Smooth muscle cell of the brain vasculature (primary cell): ENCODE data around the gene PAK6.

Experiments used
- DNase-seq: peaks from one replicate; pipeline ENCODE4 v3.0.0-alpha.2; 2012; ENCODE audit warnings: low read depth, low spot score

Gene PAK6

DNA sequence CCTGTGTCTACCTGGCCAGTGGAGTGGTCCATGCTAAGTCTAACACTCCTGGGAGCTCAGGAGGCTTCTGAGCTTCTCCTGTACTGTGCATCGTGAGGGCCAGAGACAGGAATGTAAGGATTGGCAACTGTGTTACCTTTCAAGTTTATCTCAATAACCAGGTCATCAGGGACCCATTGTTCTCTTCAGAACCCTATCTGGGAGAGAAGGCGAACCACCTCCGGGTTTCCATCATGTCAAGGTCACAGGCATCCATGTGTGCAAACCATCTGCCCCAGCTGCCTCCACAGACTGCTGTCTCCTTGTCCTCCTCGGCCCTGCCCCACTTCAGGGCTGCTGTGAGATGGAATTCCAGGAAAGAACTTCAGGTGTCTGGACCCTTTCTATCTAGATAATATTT lies 38.1 kb downstream of the PAK6 start:
- DNase-seq = no peak

DNA sequence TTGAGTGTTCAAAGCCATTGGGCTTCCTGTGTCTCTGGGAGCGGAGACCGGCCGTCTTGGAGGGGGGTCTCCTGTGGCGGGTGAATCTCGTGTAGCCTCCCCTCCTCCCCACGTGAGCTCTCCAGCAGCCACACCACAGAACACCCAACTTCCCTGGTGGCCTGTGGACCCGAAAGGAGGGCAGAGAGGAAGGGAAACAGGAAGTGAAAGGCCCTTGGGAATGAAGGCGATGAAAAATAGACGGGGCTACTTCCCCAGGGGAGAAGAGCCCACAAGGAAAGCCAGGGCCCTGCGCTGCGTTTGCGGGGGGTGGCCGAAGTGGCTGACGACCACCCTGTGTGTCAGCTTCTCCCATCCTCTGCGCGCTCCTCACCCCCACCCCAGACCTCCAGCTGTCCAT lies 38.6 kb downstream of the PAK6 start:
- no peak for DNase-seq

DNA sequence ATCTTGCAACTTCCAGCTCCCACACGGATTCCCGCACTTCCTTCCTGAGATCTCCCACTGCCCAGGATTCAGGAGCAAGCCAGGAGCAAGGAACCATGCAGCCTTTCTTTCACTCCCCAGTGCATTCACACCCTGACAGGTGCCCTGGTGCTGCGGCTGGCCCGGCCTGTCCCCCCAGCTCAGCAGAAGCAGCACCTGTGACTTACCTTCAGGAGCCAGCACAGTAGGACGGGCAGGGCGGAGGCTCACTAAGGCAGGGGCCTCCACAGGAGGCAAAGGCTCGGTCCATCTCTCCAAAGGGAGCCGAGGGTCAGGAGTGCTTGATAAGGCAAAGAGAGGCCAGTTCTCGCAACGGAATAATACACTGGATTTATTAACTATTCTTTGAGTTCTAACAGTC lies 39.2 kb downstream of the PAK6 start:
- no peak for DNase-seq

DNA sequence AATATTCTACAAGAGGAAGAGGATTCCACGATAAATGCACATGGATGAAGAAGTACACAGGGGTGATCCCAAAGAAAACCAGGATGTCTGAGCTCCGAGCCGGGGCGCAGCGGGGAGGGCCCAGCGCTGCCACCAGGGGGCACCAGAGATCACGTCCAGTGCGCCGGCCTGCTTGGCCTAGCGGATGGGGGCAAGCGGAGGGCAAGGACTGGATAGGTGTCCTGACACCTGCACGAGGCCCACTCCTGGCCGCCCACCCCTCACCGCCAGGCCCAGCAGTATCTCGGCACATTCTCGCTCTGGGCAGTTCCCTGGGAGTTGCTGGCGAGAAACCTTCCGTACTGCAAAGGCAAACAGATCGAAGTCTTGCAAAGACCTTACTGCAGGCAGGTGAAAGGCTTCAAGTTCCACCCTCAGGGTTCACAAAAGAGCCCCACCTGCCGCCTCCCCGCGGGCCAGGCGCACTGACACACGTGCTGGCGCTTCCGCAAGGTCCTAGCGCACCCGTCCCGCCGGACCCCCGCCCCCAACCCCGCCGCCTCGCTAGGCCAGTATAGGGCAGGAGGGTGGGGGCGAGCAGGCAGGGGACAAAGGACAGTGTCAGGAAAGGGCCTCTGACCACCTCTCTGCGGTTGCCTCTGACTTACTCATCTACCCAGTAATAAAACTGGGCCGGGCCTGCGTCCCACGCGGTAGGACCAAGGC lies 40.7 kb downstream of the PAK6 start:
- DNase-seq = no peak

DNA sequence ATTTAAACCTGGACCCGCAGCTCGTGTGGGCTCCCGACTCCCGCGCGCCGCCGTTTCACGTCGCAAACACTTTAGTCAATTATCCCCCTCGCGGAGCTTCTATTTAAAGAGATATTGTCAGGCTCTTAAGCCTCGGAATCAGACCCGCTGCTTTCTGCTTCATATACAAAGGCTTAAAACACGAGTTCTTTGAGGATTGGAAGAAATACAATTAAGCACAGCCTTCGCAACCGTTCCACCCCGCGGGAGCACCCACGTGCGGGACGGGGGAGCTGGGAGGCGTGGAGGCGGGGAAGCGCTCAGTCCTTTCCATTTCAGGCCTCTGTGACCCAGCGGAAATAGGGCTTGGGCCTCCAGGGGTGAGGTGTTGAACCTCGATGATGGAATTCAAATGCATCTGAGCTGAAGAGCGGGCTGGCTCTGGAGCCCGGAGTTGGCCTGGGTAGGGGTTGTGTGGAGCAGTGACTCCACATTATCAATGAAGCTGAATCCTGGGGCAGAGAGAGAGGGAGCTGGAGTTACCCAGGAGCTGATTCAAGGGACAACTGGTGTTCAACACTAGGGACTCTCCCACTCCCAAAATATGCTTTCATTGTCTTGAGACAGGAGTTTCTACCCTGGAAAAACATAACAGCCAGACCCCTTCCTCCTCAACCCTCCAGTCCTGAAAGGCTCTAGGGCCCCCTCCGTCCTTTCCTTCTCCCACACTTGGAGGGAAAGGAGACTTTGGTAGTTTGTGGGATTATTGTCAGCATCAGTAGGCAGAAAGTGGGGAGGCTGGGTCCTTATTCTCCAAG lies 41.6 kb downstream of the PAK6 start:
- DNase-seq = no peak

DNA sequence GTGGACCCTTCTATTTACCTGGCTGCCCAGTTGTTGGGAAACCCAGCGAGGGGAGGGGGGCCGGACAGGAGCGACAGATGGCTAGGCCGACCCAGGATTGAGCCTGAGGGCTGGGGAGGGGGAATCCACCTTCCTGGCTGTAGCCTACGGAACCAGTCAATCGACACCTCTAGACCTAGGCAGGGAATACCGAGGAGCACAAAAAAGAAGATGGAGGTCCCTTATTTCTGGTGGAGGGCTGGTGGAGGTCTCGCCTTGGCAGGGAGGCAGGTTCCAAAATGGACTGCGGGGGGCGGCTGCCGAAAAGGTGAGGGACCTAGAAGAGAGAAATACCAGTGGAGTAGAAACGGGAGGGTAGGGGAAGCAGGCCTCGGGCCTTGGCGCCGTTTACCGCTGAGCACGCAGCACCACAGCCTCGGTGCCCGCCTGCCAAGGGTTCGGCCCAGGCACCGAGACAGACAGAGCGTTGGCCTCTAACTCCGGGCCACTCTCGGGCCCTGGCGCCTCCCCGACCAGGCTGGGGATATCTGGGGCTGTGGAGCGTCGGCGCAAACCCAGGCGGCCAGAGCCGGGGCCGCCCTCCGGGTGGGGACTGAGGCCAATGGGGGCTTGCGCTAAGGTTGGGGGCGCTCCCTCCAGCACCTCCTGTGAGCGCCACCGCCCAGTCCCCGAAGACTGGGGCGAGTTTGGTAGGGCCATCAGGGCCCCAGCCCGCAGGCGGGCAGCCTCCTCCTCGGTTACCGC lies 42.4 kb downstream of the PAK6 start:
- DNase-seq = no peak

DNA sequence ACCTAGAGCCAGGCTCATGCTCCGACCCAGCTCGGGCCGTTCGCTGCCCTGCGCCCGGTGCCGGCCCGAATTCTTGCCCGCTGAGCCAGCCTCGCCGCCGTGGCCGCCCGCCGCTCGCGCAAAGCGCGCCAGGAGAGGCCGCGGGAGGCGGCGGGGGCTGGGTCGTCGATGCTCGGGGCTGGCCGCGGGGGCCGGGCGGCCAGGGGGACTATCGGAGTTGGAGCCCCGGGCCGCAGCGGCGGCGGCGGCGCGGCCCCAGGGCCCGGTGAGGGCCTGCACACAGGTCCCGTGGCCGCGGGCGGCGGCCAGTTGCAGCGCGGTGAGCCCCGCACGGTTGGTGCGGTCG lies 42.9 kb downstream of the PAK6 start:
- no peak for DNase-seq

DNA sequence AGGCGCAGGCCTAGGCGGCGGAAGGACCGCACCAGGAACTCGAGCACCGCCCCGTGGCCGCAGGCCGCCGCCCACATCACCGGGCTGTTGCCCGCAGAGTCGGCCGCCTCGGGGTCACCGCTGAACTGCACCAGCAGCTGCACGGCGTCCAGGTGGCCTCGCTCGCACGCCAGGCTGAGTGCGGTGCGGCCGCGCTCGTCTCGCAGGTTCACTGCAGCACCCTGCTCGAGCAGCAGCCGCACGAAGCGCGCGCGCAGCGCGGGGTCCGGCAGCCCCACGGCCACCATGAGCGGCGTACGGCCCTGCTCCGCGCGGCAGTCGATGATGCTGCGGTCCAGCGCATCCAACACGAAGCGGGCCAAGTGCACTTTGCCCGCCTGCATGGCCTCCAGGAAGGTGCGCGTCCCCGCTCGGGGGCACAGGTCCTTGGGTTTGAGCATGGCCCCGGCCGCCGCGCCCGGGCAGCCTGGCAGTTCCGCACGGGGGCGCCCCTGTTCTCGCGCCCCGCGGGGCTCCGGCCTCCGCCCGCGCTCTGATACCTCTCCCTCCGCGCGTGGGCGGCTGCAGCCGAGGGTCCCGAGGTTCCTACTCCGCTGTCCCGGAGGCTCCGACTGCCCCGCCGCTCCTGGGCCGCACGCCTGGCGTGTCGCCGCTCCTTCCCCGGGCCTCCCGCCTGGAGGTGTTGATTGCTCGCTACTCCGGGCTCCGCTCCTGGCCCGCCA lies 43.4 kb downstream of the PAK6 start:
- no peak for DNase-seq

DNA sequence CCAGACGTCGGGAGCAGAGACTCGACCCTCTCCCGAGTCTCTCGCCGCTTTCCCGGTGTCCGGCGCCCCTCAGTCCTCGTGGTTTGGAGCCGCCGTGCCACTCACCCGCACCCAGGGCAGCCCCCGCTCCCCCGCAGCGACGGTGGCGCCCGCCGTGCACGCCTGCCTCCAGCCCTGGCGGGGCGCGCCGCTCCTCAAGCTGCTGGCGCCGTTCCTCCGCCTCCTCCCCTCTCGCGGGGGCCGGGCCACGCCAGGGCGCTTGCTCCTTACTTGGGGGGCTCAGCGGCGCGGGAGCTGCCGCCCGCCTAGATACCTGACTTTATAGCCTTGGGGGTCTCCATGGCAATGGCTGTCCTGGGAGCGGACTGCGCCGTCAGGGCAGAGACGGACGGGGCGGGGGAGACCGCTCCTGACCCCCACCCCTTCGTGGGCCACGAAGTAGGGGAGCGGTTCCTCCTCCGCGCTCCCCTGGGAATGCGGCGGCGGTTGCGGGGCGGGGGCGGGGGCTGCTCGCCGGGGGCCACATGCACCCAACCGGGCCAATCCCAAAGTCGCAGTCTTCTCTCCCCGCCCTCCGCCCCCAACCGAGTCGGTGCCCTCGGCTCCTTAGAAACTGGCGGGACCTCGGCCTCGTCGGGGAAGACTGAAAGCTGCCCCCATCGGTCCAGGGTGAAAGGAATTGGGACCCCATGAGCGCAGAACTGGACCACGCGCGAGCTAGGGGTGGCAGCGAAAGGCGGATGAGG lies 44.2 kb downstream of the PAK6 start, which contains the start of gene ANKRD63:
Gene ANKRD63, minus strand, starts transcription at position 196 of the 746 bp plus-strand sequence. CDS start 478 bp downstream, outside the sequence.
- no peak for DNase-seq

DNA sequence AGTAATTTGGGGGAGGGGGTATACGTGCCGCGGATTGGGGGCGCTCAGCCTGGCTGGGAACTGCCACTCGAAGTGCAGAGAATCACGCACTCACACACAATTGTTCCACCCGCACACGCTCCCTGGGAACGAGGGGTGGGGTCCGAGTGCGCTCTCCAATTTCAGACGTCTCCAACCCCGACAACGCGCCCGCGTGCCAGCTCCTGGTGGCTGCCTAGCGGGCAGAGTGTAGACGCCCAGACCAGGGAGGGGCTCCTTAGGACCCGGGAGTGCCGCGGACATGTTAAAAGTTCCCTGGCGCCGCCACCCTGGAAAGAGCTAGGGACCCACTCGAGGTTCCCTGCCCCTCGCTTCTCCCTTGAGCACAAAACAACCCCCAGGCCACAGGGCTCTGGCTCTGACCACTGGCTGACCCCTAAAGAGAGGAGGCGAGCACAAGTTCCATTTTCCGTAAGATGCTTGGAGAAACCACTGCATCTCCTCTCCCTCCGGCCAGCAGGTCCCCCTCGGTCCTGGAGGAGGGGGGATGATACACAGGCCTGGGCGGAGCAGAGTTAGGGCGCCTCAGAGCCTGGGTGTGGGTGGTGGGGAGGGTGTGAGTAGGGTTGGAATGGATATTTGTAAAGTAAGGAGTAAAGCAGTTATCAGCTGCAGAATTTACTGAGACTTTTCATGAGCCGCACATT lies 44.9 kb downstream of the PAK6 start:
- DNase-seq = no peak

DNA sequence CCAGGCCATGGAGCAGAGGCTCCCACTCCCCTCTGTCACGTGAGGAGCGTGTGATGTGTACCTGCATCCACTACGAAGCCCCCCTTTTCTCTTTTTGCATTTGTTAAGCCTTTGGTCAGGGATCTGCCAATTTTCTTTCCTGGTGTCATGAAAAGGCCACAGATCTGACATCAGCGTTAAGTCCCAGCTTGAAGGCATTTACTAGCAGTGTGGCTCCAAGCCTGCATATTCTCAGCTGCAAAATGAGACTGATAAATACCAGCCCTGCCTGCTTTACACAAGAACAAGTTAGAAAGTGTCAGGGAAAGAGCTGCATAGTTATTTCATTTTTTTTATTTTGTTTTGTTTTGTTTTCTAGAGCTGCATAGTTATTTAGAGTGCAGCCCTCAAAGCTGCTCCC lies 46.3 kb downstream of the PAK6 start:
- no peak for DNase-seq

DNA sequence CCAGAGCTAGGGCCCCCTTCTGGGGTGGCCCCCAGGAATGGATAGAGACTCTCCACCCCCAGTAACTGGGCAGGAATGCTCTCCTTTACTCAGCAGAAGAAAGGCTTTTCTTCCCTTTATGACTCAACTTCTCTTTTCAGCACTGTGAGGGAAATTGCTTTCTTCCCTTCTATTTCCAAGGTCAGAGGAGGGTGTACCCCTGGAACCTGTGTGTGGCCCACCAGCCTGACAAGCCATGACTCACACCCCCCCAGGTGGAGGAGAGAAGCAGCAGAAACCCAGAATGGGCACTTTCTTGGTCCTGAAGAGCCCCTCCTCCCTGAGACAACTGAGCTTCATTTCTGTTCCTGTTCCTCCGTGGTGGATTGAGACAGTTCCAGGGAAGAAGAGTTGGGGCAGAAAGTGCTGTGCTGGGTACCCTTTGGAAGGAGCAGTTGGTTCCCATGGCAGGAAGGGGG lies 46.7 kb downstream of the PAK6 start:
- no peak for DNase-seq

DNA sequence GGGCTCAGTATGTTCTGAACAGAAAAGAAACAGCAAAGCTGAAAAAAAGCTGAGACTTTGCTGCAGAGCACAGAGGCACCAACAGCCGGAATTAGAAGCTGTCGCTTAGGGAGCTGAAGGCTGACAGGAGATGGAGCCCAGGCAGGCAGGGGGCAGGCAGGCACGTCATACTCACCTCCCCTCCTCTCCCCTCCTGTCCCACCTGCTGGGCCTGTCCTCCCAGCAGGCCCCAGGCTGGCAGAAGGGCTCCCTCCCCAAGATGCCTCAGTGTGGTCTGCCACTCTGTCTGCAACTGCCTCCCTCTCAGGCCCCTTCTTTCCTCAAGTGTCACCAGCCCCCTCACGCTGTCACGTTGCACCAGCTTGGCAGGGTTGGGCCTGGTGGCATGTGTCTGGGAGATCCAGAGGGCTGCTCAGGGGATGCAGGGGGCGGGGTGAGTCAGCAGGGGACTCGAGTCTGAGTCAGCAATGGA lies 47.2 kb downstream of the PAK6 start:
- DNase-seq = no peak

DNA sequence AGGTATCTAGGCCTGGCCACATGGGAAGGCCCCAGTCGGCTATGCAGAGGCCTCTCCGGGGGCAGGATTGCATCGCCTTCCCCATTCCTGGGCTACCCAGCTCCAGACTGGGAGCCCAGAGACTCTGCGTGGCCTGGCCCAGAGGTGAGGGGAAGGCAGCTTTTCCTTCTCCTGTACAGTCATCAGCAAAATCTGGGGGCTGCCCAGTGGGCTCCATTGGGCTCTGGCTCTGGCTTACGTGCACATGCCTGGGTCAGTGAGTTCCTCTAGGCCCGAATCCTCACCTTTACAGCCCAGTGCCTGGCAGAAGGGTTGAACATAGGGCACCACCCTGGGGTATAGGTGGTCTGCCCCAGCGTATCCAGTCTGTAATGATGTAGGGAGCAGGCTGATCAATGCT lies 47.9 kb downstream of the PAK6 start:
- DNase-seq = no peak

DNA sequence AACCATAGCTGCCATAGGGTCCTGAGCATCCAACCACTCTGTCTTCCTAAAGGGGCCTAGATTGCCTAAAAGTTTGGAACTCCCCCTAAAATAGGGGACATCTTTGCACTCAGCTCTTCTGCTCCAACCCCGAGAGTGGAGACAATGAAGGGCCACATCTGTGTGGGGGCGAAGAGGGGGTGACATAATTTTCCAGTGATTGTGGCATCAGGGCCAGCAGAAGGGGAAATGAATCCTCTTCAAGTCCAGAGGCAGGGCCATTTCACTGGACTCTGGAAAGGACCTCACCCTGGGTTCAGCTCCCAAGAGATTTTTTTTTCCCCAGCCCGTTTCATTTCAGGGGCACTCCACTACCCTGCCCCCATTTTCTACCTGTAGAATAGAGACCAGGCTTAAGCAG lies 48.6 kb downstream of the PAK6 start:
- no peak for DNase-seq

DNA sequence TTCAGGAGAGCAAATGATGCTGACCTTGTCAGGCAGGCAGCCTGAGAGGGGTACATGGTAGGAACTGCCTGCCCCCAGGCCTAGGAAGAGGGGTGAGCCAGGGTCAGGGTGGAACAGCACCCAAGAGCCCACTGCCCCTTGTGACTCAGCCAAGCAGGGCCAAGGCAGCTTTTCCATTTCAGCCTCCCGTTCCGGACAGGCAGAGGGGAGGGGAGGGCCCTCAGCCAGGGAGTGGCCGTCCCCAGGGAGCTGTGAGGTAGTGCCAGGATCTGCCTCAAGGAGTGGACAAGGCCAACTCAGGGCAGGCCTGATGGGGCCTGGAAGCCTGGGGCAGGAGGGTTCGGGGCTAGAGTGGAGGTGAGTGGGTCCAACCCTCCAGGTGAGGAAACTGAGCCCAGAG lies 49.1 kb downstream of the PAK6 start:
- DNase-seq = no peak

DNA sequence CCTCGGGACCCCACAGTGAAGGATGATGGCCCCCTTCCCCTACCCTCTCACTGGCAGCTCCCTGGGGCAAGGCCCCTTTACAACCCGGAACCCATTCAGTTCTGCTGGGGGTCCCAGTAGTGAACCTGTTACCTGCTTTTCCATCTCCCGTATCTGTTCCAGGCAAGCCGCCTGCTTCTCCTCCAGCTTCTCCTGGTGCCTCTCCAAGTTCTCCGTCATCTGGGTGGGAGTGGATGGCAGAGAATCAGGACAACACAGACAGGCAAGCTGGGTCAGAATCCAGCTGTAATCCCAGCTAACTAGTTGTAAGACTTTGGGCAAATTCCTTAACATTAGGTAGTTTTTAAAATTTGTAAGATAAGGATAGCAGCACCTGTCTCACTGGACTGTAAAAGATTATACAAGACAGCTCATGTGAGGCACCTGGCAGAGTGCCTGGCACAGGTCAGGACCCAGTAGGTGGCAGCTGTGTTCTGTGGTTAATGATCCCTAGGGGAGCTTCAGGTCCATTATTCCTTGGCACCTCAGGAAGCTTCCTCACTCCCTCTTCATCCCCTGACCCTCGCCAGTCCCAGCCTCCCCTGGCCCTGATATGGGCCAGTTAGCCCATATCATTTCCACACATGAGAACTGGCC lies 50.4 kb downstream of the PAK6 start:
- no peak for DNase-seq

DNA sequence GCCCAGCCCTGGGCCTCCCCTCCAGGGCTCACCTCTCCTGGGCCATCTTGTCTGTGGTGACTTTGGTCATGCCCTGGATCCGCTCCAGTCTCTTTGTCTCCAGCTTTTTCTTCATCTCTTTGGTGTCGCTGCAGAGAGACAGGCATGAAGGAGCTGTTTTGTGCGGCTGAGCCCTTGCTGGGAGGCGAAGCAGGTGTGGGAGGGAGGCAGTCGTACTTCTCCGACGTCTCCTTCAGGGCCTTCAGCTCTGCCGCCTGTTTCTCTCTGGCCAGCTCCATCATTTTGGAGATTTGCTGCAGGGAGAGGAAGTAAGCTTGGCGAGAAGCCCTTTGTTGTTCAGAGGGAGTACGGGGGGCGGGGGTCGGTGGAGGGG lies 51.7 kb downstream of the PAK6 start:
- DNase-seq = no peak

DNA sequence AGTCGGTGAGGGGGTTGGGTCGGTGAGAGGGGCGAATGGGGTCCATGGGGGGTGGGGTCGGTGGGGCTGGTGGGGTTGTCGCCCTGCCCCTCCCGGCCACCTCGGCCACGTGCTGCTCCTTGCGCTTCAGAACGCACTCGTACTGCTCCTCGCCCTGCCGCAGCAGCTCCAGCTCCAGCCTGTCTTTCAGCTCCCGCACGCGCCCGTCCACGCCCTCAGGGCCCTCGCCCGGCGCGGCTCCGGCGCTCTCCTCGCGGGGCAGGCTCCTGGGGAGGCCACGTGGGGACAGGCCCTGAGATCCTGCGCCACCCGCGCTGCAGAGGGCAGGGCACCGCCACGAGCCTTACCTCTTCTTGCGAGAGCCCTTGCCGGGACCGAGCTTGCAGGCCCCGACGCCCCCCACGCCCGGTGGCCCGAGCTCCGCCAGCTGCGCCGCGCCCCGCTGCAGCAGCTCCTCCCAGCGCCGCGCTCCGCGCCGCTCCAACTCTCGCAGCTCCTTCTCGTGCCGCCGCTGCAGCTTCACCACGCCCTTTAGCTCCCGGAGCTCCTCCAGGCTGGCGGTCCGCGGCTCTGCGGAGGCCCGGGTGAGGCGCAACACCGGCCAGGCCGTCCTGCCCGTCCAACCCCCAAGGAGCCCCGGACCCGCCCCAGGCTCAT lies 52.2 kb downstream of the PAK6 start:
- DNase-seq = no peak
